K562 (cell line): ENCODE results near the gene SYT3. TPM values are rescaled to one million over a fixed set of nuclear protein-coding genes. Genes with fewer than 3 reads are reported as not detected.

Source experiments
- CEBPZ ChIP-seq: fragments of 150-350 bp; IDR thresholded peaks from 2 replicates; pipeline ENCODE4 v1.6.1; 2014; ENCODE audit warnings: low read depth, mild to moderate bottlenecking, low read length, borderline replicate concordance
- ELF2 ChIP-seq: fragments of 250-450 bp; sonication (Bioruptor Pico); IDR thresholded peaks from 2 replicates; pipeline ENCODE4 v1.5.0; 2021; ENCODE audit warnings: mild to moderate bottlenecking
- FIP1L1 ChIP-seq: fragments of 200-400 bp; formaldehyde crosslinking; IDR thresholded peaks from 2 replicates; pipeline ENCODE4 v1.6.1; 2018; ENCODE audit warnings: mild to moderate bottlenecking, low read depth, low read length; ENCODE audit not compliant: poor library complexity, severe bottlenecking
- GTF2A2 ChIP-seq: IDR thresholded peaks from 2 replicates; pipeline ENCODE4 v1.6.1; 2016; ENCODE audit warnings: mild to moderate bottlenecking, missing genetic modification characterization, missing compliant biosample characterization
- MAFF ChIP-seq: IDR thresholded peaks from 2 replicates; pipeline ENCODE4 v1.6.1; 2012; ENCODE audit warnings: low read length, improper control_type of control experiment
- MEIS2 ChIP-seq: fragments of 450-650 bp; IDR thresholded peaks from 2 replicates; pipeline ENCODE4 v1.6.1; 2014; ENCODE audit warnings: mild to moderate bottlenecking; ENCODE audit not compliant: partially characterized antibody
- MXI1 ChIP-seq: IDR thresholded peaks from 2 replicates; pipeline ENCODE4 v1.6.1; 2011; ENCODE audit warnings: low read depth, mild to moderate bottlenecking, improper control_type of control experiment, low read length
- PML ChIP-seq: IDR thresholded peaks from 2 replicates; pipeline ENCODE4 v1.6.1; 2012; ENCODE audit warnings: low read length, inconsistent platforms
- RREB1 ChIP-seq: fragments of 250-450 bp; sonication (Bioruptor Pico); IDR thresholded peaks from 2 replicates; pipeline ENCODE4 v1.4.0; 2020
- TCF3 ChIP-seq: sonication (generic); formaldehyde crosslinking; IDR thresholded peaks from 2 replicates; pipeline ENCODE4 v1.4.0; 2020; ENCODE audit warnings: mild to moderate bottlenecking, missing genetic modification reagents
- TFAP4 ChIP-seq: sonication (generic); formaldehyde crosslinking; IDR thresholded peaks from 2 replicates; pipeline ENCODE4 v1.8.0; 2022; ENCODE audit warnings: missing genetic modification reagents, mild to moderate bottlenecking, moderate library complexity, borderline replicate concordance
- TSC22D4 ChIP-seq: fragments of 450-650 bp; IDR thresholded peaks from 2 replicates; pipeline ENCODE4 v1.6.1; 2016; ENCODE audit warnings: missing genetic modification characterization, missing biosample characterization, control low read depth
- ZKSCAN3 ChIP-seq: fragments of 250-450 bp; sonication (Bioruptor Pico); IDR thresholded peaks from 2 replicates; pipeline ENCODE4 v1.4.0; 2020
- ZNF224 ChIP-seq: sonication (generic); formaldehyde crosslinking; IDR thresholded peaks from 2 replicates; pipeline ENCODE4 v1.8.0; 2022; ENCODE audit warnings: mild to moderate bottlenecking, missing genetic modification reagents
- polyA plus RNA-seq, 8 experiments: library from polyadenylated mRNA; depleted of rRNA in 4 of 8; stranded (reverse) in 5 of 8; unstranded in 3 of 8; fragments of >200 nt; fragmentation: Nextera tagmentation in 2 of 8; fragmentation: Illumina TruSeq in 1 of 8; extraction: Ambion mirVana in 2 of 8; extraction: Trizol in 1 of 8; gene quantifications; 2 replicates each; pipeline versions ENCODE4 v1.2.1 to v1.2.3, GENCODE V29; 2011 to 2014; ENCODE audit warnings: inconsistent platforms in 1 of 8, missing spikeins in 1 of 8
- total RNA-seq, 7 experiments: library from RNA; depleted of rRNA in 6 of 7; stranded (reverse); fragments of >200 nt in 6 of 7; fragmentation: Illumina TruSeq in 2 of 7; extraction: Trizol in 2 of 7; gene quantifications; 2 replicates each; pipeline versions ENCODE4 v1.2.1 to v1.2.3, GENCODE V29; 2011 to 2021; ENCODE audit warnings: low replicate concordance in 1 of 7
- TF ChIP-seq, protein P1 (sequence below): conservative IDR thresholded peaks from 2 replicates; pipeline ENCODE4 v1.6.1; 2011; ENCODE audit warnings: low read depth, mild to moderate bottlenecking, low read length; ENCODE audit not compliant: control insufficient read depth

Gene SYT3
- total and polyA plus RNA-seq, 9 of the 15 experiments (the other 6 are each of a cell fraction or from before 2014, with no cell fraction given) = 0.36 to 2.0 (median 0.54) TPM; not detected in 2

- TF ChIP-seq CEBPZ (peak; percentile 85), MXI1 (no peak), RREB1 (peak; percentile 70; the same call in 1 of the 2 replicates), PML (peak; percentile 28; the same call in 1 of the 2 replicates), ZKSCAN3 (CRISPR knock-in tag) (no peak), FIP1L1 (no peak), TSC22D4 (tag) (no peak), TFAP4 (peak; percentile 41; the same call in 1 of the 2 replicates), ZNF224 (CRISPR knock-in tag) (0 out of 2 replicates have a peak, but pooled peaks have one; percentile 42), MEIS2 (peak; percentile 69), GTF2A2 (tag) (0 out of 2 replicates have a peak, but pooled peaks have one; percentile 18), ELF2 (CRISPR knock-in tag) (peak; percentile 78), MAFF (no peak), TCF3 (no peak)
- TF ChIP-seq, protein P1, sequence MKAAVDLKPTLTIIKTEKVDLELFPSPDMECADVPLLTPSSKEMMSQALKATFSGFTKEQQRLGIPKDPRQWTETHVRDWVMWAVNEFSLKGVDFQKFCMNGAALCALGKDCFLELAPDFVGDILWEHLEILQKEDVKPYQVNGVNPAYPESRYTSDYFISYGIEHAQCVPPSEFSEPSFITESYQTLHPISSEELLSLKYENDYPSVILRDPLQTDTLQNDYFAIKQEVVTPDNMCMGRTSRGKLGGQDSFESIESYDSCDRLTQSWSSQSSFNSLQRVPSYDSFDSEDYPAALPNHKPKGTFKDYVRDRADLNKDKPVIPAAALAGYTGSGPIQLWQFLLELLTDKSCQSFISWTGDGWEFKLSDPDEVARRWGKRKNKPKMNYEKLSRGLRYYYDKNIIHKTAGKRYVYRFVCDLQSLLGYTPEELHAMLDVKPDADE = peak; percentile 59; the same call in 1 of the 2 replicates
These were observed 18.2 kb upstream of the SYT3 start (continued) for GRCh38 chr19:50657712-50658440.
